Stimulated activated CD8-positive, alpha-beta memory T cell treated with anti-CD3 and anti-CD28 coated beads, Interleukin-7, amount 100 ng/mL, for 24 hours (primary cell): Measurements from ENCODE around the gene SCUBE3.

Source experiments
- DNase-seq: peaks from one replicate; pipeline ENCODE4 v3.0.0-alpha.2; 2020; ENCODE audit warnings: low read depth

SCUBE3 gene

DNA sequence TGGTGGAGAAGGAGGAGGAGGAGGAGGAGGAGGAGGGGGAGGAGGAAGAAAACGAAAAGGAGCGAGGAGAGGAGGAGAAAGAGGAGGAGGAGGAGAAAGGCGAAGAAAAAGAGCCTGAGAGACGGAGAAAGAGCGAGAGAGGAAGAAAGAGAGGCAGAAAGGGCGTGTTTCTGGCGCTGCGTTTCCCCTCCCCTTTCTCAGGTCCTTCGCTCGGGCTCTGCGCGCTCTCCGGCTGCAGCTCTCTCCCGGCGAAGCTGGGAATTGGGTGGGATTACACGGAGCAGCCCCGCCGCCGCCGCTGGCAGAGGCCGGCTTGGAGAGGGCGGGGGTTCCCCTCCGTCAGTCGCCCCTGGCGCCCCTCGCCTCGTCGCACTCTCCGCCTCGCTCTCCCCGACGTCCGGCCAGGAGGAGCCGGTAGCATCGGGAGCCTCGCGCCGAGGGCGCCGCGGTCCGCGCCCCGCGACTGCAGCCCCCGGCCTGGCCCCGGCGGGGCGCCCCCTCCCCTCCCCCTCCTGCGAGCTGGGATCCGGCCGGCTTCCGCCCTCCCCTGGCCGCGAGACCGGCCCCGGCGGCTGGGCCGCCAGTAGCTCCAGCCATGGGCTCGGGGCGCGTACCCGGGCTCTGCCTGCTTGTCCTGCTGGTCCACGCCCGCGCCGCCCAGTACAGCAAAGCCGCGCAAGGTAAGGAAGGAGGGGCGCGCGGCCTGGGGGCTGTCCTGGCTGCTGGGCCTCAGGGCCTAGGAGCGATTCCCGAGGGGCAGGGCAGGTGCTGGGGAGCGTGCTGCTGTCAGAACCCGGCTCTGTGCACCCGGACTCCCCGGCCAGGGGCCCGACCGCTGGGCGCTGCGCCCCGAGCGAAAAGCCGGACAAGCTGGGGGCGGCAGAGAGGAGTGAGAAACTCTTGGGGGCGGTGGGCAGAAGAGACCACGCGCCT, at the start of gene SCUBE3:
SCUBE3 (plus strand) TSS at position 133 of the 933 bp plus-strand sequence; CDS start at position 596, 463 bp downstream.
- no peak for DNase-seq

- no peak for DNase-seq
Observed at GRCh38 chr6:35164277-35164676, 49.5 kb upstream of the SCUBE3 start.

DNA sequence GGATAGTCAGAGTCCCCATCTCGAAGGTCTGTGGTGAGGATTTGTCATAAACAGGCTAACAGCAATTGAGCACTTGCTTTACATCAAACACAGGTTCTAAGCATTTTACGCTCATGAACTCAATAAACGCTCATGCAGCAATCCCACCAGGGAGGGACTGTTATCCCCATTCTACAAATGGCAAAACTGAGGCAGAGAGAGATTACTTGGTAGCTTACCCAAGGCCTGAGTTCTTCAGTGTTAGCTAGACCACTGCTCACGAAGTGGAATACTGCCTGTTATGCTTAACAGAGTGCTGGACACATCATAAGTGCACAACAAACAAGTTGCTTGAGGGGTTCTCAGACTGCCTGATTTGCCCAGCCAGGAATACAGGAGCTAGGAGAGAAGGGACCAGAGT, 48.9 kb upstream of the SCUBE3 start:
- no peak for DNase-seq

DNA sequence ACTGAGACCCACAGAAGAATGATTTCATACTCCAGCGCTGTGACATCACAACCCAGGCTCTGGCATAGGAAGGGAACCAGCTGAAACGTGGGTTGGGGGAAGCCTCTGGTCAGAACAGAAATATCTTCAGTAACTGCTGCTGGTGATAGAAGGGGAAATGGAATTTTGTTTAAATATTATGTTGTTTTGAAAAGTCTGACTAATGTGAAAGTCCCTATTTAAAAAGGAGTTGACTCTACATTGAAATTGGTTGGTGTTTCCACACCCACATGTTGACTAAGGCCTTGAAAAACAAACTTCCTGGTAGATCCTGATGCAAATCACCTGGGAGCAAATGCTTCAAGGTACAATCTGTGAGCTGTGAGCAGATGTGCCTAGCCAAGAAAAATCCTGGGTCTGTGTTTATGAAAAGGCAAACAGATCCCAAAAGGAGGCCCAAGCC, 48.1 kb upstream of the SCUBE3 start:
- DNase-seq, result no peak

DNA sequence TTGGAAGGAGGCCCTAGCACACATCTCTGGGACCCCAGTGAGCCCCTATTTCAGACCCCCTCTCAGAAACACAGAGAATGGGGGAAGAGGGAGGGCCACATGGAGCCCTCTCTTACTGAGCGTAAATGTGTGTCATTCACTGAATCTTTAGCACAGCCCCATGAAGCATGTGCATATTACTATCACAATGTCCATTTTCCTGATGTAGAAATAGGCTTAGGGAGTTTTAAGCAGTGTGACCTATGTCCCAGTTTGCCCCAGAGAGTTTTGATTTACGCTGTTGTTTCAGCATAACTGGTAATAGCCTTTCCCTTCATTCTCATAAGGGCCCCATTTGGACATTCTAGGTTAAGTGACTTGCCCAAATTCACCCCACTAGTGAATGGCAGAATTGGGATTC, 47.6 kb upstream of the SCUBE3 start:
- no peak for DNase-seq

DNA sequence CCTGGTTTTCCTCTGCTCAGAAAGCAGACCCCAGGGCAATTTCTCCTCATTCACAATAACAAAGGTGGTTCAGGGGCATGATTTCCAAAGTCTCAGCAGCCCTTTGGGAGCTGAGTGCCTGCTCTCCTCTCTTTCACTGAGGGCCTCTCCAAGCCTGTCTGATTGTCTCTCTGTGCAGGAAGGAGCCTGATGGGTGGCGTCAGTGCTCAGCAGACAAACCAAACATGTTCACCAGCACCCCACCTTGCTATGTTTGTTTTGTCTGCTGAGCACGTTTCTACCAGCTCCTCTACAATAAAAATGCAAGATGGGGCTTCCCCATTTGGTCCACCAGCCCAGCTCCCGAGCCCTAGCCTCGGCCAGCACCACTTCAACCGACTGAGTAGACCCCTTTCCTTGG, 47.2 kb upstream of the SCUBE3 start:
- DNase-seq, result no peak

DNA sequence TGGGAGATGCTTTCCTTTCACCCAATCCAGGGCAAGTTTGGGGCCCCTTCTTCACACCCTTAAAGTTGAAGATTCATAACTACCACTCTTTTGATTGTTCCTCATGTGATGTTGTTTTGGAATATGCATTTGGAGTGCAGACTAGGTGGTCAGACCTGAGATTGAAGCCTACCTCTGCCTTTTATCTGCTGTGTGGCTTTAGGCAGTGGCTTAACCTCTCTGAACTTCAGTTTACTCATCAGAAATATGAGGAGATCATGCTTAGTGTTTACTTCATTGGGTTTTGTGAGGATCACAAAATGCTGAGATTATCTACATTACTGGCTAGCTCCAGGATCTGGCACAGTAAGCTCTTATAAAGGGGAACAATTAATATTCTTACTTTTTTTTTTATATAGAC, 46.3 kb upstream of the SCUBE3 start:
- DNase-seq, result no peak

- no peak for DNase-seq
Observed at GRCh38 chr6:35168461-35168861, 45.3 kb upstream of the SCUBE3 start.

GRCh38 chr6:35170166-35170565, 43.6 kb upstream of the SCUBE3 start:
- DNase-seq, result no peak

DNA sequence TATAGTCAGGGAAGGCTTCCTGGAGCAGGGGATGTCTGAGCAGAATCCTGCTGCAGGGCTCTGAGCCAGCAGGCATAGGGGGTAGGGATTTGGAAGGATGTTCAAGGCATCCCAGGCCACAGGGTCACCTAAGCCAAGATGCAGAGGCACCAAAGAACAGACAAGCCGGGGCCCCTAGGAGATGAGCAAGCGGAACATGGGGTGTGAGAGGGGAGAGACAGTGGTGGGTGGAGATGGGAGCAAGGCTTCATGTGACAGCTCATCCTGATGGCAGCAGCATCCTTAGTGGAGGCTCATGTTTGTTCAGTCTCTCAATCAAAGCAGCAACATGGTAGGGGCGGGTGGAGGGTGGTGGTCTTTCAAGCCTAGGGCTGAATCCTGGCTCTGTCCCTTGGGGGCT, 42.9 kb upstream of the SCUBE3 start:
- no peak for DNase-seq

GRCh38 chr6:35173044-35173426, 40.7 kb upstream of the SCUBE3 start:
- DNase-seq, result no peak

GRCh38 chr6:35173427-35174087, 40.2 kb upstream of the SCUBE3 start:
- DNase-seq, result no peak

DNA sequence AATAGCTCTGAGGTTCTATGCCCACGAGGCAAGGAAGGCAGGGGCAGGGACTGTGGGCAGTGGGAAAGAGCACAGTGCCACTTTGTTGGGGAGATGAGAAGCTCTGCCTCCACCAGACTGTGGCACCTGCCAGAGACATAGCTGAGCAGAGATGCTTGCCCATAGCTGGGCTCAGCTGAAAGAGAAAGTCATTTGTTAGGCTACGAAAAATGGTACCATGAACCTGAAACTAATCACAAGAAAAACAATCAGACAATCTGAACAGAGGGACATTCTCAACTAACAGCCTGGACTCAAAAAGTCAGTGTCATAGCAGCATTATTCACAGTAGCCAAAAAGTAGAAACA, 39.7 kb upstream of the SCUBE3 start:
- DNase-seq, result no peak

DNA sequence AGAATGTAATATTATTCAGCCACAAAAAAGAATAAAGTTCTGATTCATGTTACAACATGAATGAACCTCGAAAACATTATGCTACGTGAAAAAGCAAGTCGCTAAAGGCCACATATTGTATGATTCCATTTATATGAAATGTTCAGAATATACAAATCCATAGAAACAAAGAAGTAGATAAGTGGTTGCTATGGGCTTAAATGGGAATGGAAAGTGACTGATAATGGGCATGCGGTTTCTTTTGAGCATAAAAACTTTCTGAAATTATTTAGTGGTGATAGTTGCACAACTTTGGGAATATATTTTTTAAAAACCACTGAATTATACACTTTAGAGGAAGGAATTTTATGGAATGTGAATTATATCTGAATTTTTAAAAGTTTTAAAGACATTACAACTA, 39.3 kb upstream of the SCUBE3 start:
- DNase-seq, result no peak

- DNase-seq, result no peak
Observed at GRCh38 chr6:35176301-35177024, 37.3 kb upstream of the SCUBE3 start.

DNA sequence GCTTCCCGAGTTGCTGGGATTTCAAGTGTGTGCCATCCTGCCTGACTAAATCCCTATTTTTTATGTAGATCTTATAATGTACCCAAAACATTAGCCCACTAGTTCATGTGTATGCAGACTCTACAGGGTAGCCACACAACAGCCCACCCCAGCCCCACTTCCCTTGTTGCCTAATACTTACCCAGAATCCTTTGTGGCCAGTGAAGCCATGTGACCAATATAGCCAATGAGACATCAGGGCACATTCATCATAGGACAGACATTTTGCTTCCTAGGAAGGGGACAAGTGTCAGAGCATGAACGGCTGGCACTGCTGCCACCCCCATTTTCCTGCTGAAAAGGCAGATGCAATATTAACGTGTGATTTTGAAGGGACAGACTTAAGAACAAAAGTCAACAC, 36.6 kb upstream of the SCUBE3 start:
- DNase-seq, result no peak

- no peak for DNase-seq
Observed at GRCh38 chr6:35177596-35177995, 36.2 kb upstream of the SCUBE3 start.

- no peak for DNase-seq
Observed at GRCh38 chr6:35178012-35178411, 35.7 kb upstream of the SCUBE3 start.

- no peak for DNase-seq
Observed at GRCh38 chr6:35178932-35179832, 34.6 kb upstream of the SCUBE3 start.

DNA sequence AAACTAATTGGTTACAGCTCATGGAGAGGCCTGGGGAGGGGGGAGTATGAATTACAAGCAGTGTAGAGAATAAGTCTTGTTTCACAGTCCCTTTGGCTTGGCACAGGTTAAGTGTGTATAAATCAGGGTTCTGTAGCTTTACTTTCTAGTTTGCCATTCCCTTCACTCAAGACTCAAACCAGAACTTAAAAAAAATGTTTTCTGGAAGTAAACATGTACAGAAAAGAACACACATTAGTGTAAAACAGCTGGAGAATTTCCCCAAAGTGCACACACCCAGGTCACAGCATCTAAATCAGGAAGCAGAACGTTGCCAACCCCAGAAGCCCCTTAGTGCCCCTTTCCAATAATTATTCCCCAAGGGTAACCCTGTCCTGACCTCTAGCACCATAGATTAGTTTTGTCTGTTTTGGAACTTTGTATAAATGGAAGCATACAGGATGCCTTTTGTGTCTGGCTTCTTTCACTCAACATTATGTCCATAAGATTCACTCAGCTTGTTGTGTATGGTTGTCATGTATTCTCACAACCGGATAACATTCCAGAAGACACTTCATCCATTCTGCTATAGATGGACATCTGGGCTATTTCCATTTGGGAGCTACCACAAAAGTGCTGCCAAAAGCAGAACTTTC, 33.7 kb upstream of the SCUBE3 start:
- DNase-seq, result no peak

- DNase-seq, result no peak
Observed at GRCh38 chr6:35181308-35181932, 32.3 kb upstream of the SCUBE3 start.
